HepG2 (cell line): ENCODE data around the gene MCRIP2. TPM values are rescaled to one million over a fixed set of nuclear protein-coding genes. Genes with fewer than 3 reads are reported as not detected.
A peak's percentile ranks its signal among the peaks of the same experiment; 100 is the strongest.

Source experiments
- FOSL2 ChIP-seq: sonication (generic); formaldehyde crosslinking; IDR thresholded peaks from 2 replicates; pipeline ENCODE4 v1.4.0; 2020; ENCODE audit warnings: missing genetic modification reagents
- HMG20B ChIP-seq: conservative IDR thresholded peaks from 2 replicates; pipeline ENCODE4 v1.6.1; 2016; ENCODE audit warnings: missing genetic modification reagents, missing compliant biosample characterization
- MIER3 ChIP-seq: IDR thresholded peaks from 2 replicates; pipeline ENCODE4 v1.6.1; 2016; ENCODE audit warnings: missing compliant biosample characterization, borderline replicate concordance
- POGZ ChIP-seq: sonication (generic); formaldehyde crosslinking; IDR thresholded peaks from 2 replicates; pipeline ENCODE4 v1.4.0; 2020; ENCODE audit warnings: mild to moderate bottlenecking, missing genetic modification reagents
- ZNF160 ChIP-seq: sonication (generic); formaldehyde crosslinking; IDR thresholded peaks from 2 replicates; pipeline ENCODE4 v1.8.0; 2022; ENCODE audit warnings: mild to moderate bottlenecking, inconsistent platforms, missing genetic modification reagents
- ZNF34 ChIP-seq: sonication (generic); formaldehyde crosslinking; IDR thresholded peaks from 2 replicates; pipeline ENCODE4 v1.4.0; 2020; ENCODE audit warnings: mild to moderate bottlenecking, missing genetic modification reagents, borderline replicate concordance
- ZNF431 ChIP-seq: sonication (generic); formaldehyde crosslinking; IDR thresholded peaks from 2 replicates; pipeline ENCODE4 v1.9.0; 2022; ENCODE audit warnings: missing genetic modification reagents, low read depth, mild to moderate bottlenecking, borderline replicate concordance
- ZNF709 ChIP-seq: sonication (generic); formaldehyde crosslinking; IDR thresholded peaks from 2 replicates; pipeline ENCODE4 v1.5.0; 2020; ENCODE audit warnings: mild to moderate bottlenecking, missing genetic modification reagents
- polyA plus RNA-seq, 8 experiments: library from polyadenylated mRNA; depleted of rRNA in 3 of 8; stranded (reverse) in 7 of 8; unstranded in 1 of 8; fragments of >200 nt; fragmentation: Illumina TruSeq in 4 of 8; extraction: Trizol in 4 of 8; gene quantifications; 2 replicates each; pipeline versions ENCODE4 v1.2.1 to v1.2.3, GENCODE V29; 2011 to 2016; ENCODE audit warnings: low read depth in 4 of 8, missing spikeins in 1 of 8, mixed read lengths in 1 of 8; ENCODE audit not compliant: insufficient read depth in 1 of 8
- total RNA-seq, 5 experiments: library from RNA; depleted of rRNA; stranded (reverse); fragments of >200 nt; fragmentation: Illumina TruSeq; extraction: Trizol; gene quantifications; 2 replicates each; pipeline ENCODE4 v1.2.3, GENCODE V29; 2016; ENCODE audit warnings: low read depth in 1 of 5
- TF ChIP-seq, protein P1 (sequence below): sonication (generic); formaldehyde crosslinking; IDR thresholded peaks from 2 replicates; pipeline ENCODE4; 2020; ENCODE audit warnings: missing genetic modification reagents, mild to moderate bottlenecking, borderline replicate concordance
- TF ChIP-seq, protein P2 (sequence below): sonication (generic); formaldehyde crosslinking; IDR thresholded peaks from 2 replicates; pipeline ENCODE4 v1.4.0; 2020; ENCODE audit warnings: mild to moderate bottlenecking, low read depth, missing genetic modification reagents
- TF ChIP-seq, protein P3 (sequence below): IDR thresholded peaks from 2 replicates; pipeline ENCODE4 v1.6.1; 2018; ENCODE audit warnings: missing genetic modification reagents, mild to moderate bottlenecking, missing compliant biosample characterization
- TF ChIP-seq, protein P4 (sequence below): sonication (generic); formaldehyde crosslinking; IDR thresholded peaks from 2 replicates; pipeline ENCODE4 v1.4.0; 2020; ENCODE audit warnings: missing genetic modification reagents; ENCODE audit errors: not compliant biosample characterization
- TF ChIP-seq, protein P5 (sequence below): sonication (generic); formaldehyde crosslinking; IDR thresholded peaks from 2 replicates; pipeline ENCODE4 v1.8.1; 2023; ENCODE audit warnings: mild to moderate bottlenecking, inconsistent platforms, moderate library complexity, missing genetic modification reagents, borderline replicate concordance
- TF ChIP-seq, protein P6 (sequence below): sonication (generic); formaldehyde crosslinking; IDR thresholded peaks from 2 replicates; pipeline ENCODE4 v1.8.0; 2022; ENCODE audit warnings: mild to moderate bottlenecking, missing genetic modification reagents, moderate library complexity
- TF ChIP-seq, protein P7 (sequence below): fragments of 450-650 bp; IDR thresholded peaks from 2 replicates; pipeline ENCODE4 v1.6.1; 2016

MCRIP2 gene
- total and polyA plus RNA-seq, 2 of the 13 experiments (the other 11 are each of a cell fraction or from before 2014, with no cell fraction given): 39.6 to 76.7 TPM

DNA sequence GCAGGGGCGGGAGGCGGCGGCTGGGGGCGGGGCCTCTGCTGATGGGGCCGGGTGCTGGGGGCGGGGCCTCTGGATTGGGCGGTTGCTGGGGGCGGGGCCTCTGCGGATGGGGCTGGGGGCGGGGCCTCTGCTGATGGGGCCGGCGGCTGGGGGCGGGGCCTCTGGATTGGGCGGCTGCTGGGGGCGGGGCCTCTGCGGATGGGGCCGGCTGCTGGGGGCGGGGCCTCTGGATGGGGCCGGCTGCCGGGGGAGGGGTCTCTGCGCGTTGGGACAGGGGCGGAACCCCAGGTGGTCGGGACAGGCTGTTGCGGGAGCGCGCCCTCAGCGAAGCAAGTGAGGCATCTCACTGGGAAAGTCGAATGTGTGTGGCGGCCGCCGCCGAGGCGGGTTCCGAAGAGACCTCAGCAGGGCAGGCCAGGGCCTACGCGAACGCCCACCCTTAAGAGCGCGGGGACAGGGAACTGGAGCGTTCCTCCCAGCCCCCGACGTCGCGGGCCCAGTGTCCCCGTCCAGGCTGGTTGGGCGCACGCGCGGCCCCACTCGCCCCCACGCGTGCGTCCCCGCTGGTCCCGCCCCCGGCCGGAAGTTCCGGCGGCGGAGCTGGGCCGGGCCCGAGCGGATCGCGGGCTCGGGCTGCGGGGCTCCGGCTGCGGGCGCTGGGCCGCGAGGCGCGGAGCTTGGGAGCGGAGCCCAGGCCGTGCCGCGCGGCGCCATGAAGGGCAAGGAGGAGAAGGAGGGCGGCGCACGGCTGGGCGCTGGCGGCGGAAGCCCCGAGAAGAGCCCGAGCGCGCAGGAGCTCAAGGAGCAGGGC lies 38.4 kb downstream of the MCRIP2 start, which contains the start of gene STUB1 (continued):
- TF ChIP-seq, protein P1, sequence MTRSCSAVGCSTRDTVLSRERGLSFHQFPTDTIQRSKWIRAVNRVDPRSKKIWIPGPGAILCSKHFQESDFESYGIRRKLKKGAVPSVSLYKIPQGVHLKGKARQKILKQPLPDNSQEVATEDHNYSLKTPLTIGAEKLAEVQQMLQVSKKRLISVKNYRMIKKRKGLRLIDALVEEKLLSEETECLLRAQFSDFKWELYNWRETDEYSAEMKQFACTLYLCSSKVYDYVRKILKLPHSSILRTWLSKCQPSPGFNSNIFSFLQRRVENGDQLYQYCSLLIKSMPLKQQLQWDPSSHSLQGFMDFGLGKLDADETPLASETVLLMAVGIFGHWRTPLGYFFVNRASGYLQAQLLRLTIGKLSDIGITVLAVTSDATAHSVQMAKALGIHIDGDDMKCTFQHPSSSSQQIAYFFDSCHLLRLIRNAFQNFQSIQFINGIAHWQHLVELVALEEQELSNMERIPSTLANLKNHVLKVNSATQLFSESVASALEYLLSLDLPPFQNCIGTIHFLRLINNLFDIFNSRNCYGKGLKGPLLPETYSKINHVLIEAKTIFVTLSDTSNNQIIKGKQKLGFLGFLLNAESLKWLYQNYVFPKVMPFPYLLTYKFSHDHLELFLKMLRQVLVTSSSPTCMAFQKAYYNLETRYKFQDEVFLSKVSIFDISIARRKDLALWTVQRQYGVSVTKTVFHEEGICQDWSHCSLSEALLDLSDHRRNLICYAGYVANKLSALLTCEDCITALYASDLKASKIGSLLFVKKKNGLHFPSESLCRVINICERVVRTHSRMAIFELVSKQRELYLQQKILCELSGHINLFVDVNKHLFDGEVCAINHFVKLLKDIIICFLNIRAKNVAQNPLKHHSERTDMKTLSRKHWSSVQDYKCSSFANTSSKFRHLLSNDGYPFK (CRISPR knock-in tag): no peak
- TF ChIP-seq, protein P2, sequence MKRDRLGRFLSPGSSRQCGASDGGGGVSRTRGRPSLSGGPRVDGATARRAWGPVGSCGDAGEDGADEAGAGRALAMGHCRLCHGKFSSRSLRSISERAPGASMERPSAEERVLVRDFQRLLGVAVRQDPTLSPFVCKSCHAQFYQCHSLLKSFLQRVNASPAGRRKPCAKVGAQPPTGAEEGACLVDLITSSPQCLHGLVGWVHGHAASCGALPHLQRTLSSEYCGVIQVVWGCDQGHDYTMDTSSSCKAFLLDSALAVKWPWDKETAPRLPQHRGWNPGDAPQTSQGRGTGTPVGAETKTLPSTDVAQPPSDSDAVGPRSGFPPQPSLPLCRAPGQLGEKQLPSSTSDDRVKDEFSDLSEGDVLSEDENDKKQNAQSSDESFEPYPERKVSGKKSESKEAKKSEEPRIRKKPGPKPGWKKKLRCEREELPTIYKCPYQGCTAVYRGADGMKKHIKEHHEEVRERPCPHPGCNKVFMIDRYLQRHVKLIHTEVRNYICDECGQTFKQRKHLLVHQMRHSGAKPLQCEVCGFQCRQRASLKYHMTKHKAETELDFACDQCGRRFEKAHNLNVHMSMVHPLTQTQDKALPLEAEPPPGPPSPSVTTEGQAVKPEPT (CRISPR knock-in tag): no peak
- no peak for TF ChIP-seq HMG20B (CRISPR knock-in tag)
- TF ChIP-seq, protein P3, sequence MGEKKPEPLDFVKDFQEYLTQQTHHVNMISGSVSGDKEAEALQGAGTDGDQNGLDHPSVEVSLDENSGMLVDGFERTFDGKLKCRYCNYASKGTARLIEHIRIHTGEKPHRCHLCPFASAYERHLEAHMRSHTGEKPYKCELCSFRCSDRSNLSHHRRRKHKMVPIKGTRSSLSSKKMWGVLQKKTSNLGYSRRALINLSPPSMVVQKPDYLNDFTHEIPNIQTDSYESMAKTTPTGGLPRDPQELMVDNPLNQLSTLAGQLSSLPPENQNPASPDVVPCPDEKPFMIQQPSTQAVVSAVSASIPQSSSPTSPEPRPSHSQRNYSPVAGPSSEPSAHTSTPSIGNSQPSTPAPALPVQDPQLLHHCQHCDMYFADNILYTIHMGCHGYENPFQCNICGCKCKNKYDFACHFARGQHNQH (CRISPR knock-in tag): no peak
- no peak; the same call in 1 of the 2 replicates for TF ChIP-seq MIER3 (CRISPR knock-in tag)
- TF ChIP-seq, protein P4, sequence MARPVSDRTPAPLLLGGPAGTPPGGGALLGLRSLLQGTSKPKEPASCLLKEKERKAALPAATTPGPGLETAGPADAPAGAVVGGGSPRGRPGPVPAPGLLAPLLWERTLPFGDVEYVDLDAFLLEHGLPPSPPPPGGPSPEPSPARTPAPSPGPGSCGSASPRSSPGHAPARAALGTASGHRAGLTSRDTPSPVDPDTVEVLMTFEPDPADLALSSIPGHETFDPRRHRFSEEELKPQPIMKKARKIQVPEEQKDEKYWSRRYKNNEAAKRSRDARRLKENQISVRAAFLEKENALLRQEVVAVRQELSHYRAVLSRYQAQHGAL: no peak
- TF ChIP-seq, protein P5, sequence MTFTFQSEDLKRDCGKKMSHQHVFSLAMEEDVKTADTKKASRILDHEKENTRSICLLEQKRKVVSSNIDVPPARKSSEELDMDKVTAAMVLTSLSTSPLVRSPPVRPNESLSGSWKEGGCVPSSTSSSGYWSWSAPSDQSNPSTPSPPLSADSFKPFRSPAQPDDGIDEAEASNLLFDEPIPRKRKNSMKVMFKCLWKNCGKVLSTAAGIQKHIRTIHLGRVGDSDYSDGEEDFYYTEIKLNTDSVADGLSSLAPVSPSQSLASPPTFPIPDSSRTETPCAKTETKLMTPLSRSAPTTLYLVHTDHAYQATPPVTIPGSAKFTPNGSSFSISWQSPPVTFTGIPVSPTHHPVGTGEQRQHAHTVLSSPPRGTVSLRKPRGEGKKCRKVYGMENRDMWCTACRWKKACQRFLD (CRISPR knock-in tag): no peak
- TF ChIP-seq ZNF160 (CRISPR knock-in tag): no peak; the same call in 1 of the 2 replicates
- peak; percentile 14; the same call in 1 of the 2 replicates for TF ChIP-seq FOSL2 (CRISPR knock-in tag)
- TF ChIP-seq, protein P6, sequence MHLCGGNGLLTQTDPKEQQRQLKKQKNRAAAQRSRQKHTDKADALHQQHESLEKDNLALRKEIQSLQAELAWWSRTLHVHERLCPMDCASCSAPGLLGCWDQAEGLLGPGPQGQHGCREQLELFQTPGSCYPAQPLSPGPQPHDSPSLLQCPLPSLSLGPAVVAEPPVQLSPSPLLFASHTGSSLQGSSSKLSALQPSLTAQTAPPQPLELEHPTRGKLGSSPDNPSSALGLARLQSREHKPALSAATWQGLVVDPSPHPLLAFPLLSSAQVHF (CRISPR knock-in tag): no peak
- TF ChIP-seq ZNF709: no peak
- no peak for TF ChIP-seq ZNF34 (CRISPR knock-in tag)
- TF ChIP-seq, protein P7, sequence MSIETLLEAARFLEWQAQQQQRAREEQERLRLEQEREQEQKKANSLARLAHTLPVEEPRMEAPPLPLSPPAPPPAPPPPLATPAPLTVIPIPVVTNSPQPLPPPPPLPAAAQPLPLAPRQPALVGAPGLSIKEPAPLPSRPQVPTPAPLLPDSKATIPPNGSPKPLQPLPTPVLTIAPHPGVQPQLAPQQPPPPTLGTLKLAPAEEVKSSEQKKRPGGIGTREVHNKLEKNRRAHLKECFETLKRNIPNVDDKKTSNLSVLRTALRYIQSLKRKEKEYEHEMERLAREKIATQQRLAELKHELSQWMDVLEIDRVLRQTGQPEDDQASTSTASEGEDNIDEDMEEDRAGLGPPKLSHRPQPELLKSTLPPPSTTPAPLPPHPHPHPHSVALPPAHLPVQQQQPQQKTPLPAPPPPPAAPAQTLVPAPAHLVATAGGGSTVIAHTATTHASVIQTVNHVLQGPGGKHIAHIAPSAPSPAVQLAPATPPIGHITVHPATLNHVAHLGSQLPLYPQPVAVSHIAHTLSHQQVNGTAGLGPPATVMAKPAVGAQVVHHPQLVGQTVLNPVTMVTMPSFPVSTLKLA: peak; percentile 17; the same call in 1 of the 2 replicates
- no peak for TF ChIP-seq ZNF431
- TF ChIP-seq POGZ (CRISPR knock-in tag): no peak
